SK-N-MC (cell line): ENCODE results near the gene DYRK2.
A peak's percentile ranks its signal among the peaks of the same experiment; 100 is the strongest.

ENCODE experiments used
- DNase-seq: peaks from one replicate; pipeline ENCODE4 v3.0.0-alpha.2; 2011; ENCODE audit warnings: low read depth, low spot score
- H3K27ac ChIP-seq: fragments of 200-600 bp; sonication (generic); 2 replicates; pipeline ENCODE4 v1.5.1; 2016; ENCODE audit warnings: mixed run types
- H3K36me3 ChIP-seq: fragments of 200-600 bp; sonication (generic); 2 replicates; pipeline ENCODE4 v1.6.1; 2017; ENCODE audit warnings: antibody characterized with exemption, low read length, mixed read lengths; ENCODE audit not compliant: insufficient read depth
- H3K4me3 ChIP-seq: fragments of 200-600 bp; sonication (generic); 2 replicates; pipeline ENCODE4 v1.5.1; 2016
- H3K9ac ChIP-seq: fragments of 200-600 bp; sonication (generic); 2 replicates; pipeline ENCODE4 v1.8.0; 2017; ENCODE audit warnings: mixed run types, mixed read lengths; ENCODE audit not compliant: insufficient read length
- H3K9me3 ChIP-seq: fragments of 200-600 bp; sonication (generic); 2 replicates; pipeline ENCODE4 v1.6.1; 2017; ENCODE audit warnings: low read depth, mild to moderate bottlenecking, antibody characterized with exemption, low read length, moderate library complexity, mixed read lengths
- EZH2 ChIP-seq: fragments of 200-600 bp; sonication (generic); IDR thresholded peaks from one replicate; pipeline ENCODE4 v1.6.1; 2017; ENCODE audit warnings: antibody characterized with exemption
- FOXP2 ChIP-seq: optimal IDR thresholded peaks from 2 replicates; pipeline ENCODE3; 2011; ENCODE audit warnings: mild to moderate bottlenecking, moderate library complexity; ENCODE audit not compliant: insufficient read depth; ENCODE audit errors: extremely low read length, control extremely low read depth
- POLR2AphosphoS5 ChIP-seq: IDR thresholded peaks from 2 replicates; pipeline ENCODE4 v1.6.1; 2012; ENCODE audit warnings: mild to moderate bottlenecking, low read depth, low read length, borderline replicate concordance

Gene DYRK2

DNA sequence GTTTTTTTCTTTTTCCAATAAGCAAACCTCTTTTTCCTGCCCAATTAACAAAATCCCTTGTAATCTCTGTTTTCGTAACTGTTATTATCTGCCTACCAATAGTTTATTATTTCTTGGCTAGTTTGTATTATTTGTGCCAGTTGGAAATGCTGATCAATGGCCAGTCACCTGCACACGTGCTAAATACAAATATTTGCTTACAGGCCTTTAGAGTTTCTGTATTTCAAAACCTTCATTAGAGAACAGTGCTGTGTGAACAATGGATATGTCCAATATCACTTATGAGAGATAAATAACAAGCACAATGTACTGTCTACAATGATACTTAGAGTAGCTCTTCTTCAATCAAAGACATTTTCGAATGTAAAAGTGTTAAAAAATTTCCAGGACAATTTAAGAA lies 10.8 kb upstream of the DYRK2 start:
- TF ChIP-seq FOXP2: no peak
- no peak for TF ChIP-seq EZH2
- TF ChIP-seq POLR2AphosphoS5: no peak
- H3K4me3 ChIP-seq: no peak overlapping the region
- H3K27ac ChIP-seq: no peak overlapping the region
- H3K9ac ChIP-seq: no peak overlapping the region
- no peak for DNase-seq
- H3K36me3 ChIP-seq: no peaks in the 10 kb centered on the region
- no peaks in the 10 kb centered on the region for H3K9me3 ChIP-seq

DNA sequence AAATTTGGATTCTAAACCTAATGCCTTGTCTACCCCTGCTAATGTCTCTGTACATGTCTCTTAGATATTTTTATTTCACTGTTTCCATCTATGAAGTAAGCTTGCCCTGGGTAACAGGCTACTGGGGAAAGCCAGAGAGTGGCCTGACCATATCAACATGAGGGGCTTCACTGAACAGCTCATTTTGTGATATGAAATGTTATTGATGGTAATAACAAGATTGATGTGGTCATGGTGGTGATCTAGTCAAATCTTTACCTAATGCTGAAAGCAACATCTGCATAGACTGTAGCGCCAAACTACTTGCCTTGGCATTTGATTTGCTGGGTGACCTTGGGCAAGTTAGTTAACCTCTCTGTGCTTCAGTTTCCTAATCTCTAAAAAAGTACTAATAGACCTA lies 9.9 kb upstream of the DYRK2 start:
- Histone ChIP-seq H3K27ac (no peak overlapping the region), H3K36me3 (no peaks in the 10 kb centered on the region), H3K9ac (no peak overlapping the region), H3K4me3 (no peak overlapping the region), H3K9me3 (no peaks in the 10 kb centered on the region)
- no peak for DNase-seq
- no peak for TF ChIP-seq FOXP2
- TF ChIP-seq EZH2: no peak
- TF ChIP-seq POLR2AphosphoS5: no peak

DNA sequence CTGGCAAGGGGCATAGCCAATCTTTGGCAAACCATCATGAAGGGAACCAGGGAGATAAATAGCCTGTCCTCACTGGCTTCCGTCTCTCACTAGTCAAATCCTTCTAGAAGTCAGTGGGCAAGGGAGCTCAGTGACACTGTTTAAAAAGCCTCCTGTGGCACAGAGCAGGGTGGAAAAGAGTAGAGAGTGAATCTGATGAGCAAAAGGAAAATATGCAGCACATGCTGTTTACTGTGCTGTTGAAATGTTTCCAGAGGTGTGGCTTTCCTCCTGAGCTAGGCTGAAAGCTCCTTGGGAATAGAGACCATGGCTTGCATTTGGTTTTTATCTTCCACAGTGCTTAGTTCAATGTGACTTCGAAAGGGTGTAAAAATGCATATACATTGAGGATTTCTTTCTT lies 7.7 kb upstream of the DYRK2 start:
- TF ChIP-seq EZH2 (no peak), POLR2AphosphoS5 (no peak), FOXP2 (no peak)
- Histone ChIP-seq H3K27ac (no peak overlapping the region), H3K36me3 (no peaks in the 10 kb centered on the region), H3K4me3 (no peak overlapping the region), H3K9me3 (no peaks in the 10 kb centered on the region), H3K9ac (no peak overlapping the region)
- no peak for DNase-seq

DNA sequence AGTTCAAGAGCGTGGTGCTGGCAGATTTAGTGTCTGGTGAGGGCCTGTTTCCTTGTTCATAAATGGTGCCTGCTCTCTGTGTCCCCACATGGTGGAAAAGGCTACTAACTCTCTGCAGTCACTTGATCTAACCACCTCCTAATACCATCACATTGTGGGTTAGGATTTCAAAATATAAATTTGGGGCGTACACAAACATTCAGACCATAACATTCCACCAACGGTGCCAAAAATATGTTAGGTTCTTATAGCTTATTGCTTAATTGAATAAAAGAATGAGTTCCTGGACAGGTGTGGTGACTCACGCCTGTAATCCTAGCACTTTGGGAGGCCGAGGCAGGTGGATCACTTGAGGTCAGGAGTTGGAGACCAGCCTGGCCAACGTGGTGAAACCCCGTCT lies 3.4 kb upstream of the DYRK2 start:
- Histone ChIP-seq H3K9me3 (no peaks in the 10 kb centered on the region), H3K27ac (no peak overlapping the region), H3K9ac (no peak overlapping the region), H3K4me3 (no peak overlapping the region), H3K36me3 (no peaks in the 10 kb centered on the region)
- no peak for DNase-seq
- TF ChIP-seq FOXP2 (no peak), POLR2AphosphoS5 (no peak), EZH2 (no peak)

DNA sequence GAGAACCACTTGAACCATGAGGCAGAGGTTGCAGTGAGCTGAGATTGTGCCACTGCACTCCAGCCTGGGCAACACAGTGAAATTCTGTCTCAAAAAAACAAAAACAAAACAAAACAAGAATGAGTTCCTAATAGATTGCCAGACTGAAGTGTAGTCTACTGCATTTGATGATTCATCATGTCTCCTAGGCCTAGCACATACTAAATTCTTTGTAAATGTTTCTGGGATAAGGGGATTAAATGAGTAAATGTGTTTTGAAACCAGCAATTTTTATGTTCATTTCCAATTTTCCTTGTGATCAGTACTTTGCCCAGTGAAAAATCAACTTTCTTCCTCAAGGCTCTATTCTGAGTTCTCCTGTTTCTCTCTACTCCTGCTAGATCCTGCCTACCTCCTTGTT lies 2.9 kb upstream of the DYRK2 start:
- no peak overlapping the region for H3K4me3 ChIP-seq
- TF ChIP-seq EZH2: no peak
- TF ChIP-seq POLR2AphosphoS5: no peak
- TF ChIP-seq FOXP2: no peak
- H3K27ac ChIP-seq: peak overlapping the region; percentile 70
- DNase-seq: no peak
- no peak overlapping the region for H3K9ac ChIP-seq
- H3K36me3 ChIP-seq: no peaks in the 10 kb centered on the region
- no peaks in the 10 kb centered on the region for H3K9me3 ChIP-seq

DNA sequence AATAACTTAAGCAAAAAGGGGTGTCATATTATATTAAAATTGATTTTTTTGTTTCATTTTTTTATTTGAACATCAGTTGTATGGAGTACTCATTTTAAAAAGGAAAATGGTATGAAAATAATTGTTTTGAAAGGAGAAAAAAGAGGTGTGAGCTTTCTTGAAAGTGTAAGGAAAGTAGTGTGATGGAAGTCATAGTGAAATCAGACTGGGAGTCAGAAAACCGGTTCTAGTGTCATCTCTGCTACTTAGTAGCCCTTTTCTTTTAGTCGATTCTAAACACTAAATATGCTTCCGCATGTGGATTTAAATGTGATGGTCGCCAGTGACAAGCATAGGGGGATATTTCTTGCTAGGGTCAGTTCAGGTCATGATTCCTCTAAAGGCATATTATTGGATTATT lies 1.8 kb upstream of the DYRK2 start:
- DNase-seq: no peak
- Histone ChIP-seq H3K4me3 (no peak overlapping the region), H3K36me3 (0 out of 2 replicates have a peak, but pooled peaks cover 6% of the 10 kb centered on the region), H3K27ac (no peak overlapping the region), H3K9me3 (no peaks in the 10 kb centered on the region), H3K9ac (no peak overlapping the region)
- TF ChIP-seq EZH2: no peak
- TF ChIP-seq FOXP2: no peak
- TF ChIP-seq POLR2AphosphoS5: no peak

DNA sequence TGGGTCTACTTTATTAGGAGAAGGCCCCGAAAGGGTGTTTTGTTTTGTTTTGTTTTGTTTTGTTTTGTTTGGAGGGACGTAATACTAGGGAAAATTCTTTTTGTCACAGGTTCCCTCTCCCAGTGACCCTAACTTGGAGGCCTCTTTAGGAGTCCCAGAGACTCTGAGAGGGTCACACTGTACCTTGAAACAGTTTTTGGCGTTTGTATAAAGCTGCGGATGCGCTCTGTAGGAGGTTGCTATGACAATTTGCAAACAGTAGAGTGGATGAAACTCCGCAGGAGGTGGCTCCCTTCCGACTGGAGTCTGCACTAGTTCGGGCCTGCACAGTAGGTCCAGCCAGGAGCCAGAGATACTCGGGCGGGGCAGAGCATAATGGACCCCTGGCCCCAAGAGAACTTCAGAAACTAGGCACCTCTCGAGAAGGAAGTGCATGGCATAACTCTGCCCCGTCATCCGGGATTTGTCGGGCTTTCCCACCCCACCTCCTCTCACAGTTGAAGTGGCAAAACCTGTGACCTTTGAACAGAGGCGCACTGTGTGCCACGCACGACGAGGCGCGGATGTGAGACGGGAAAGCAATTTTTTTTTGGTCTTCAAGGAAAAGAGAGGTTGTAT lies 1.3 kb upstream of the DYRK2 start:
- TF ChIP-seq FOXP2 (no peak), POLR2AphosphoS5 (no peak), EZH2 (no peak)
- Histone ChIP-seq H3K36me3 (0 out of 2 replicates have a peak, but pooled peaks cover 7% of the 10 kb centered on the region), H3K4me3 (no peak overlapping the region), H3K9ac (no peak overlapping the region), H3K27ac (no peak overlapping the region), H3K9me3 (no peaks in the 10 kb centered on the region)
- no peak for DNase-seq

DNA sequence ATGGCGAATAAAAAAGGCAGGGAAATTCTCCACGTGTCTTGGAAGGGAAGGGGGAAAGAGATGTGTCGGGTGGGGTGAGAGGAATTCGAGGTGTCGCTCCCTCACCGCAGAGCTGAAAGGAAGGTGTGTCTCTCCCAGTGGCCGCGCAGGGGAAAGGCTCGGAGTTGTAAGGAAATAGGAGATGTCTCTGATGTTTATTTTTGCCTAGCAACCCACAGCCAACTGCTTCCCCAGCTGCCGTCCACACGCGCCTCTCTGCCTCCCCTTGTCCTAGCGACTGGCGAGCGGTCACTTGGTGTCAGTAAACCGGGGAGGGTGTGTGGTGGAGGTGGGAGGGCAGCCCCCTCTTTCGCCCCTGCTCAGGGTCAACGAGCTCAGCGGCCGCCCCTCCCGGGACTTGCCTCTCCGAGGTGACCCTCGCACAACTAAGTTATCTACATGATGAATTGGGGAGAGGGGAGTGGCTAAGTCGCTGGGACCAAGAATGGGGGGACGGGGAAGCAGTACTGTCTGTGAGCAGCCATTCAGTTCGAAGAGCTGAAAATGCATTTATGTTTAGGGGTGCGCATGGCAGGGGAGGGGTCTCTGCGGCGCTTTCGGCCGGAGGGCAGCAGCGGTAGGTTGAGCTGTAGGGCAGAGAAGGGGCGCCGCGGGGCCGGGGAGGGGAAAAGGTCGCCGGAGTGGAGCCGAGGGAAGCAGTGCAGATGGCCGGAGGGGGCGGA lies 585 bp upstream of the DYRK2 start:
- TF ChIP-seq EZH2 (no peak), POLR2AphosphoS5 (no peak), FOXP2 (no peak)
- no peak for DNase-seq

More for the DNA sequence above, 585 bp upstream of the DYRK2 start:
- Histone ChIP-seq H3K27ac (no peak overlapping the region), H3K9ac (peak overlapping the region; percentile 74), H3K4me3 (peak overlapping the region; percentile 86), H3K36me3 (0 out of 2 replicates have a peak, but pooled peaks cover 7% of the 10 kb centered on the region), H3K9me3 (no peaks in the 10 kb centered on the region)
